MG63 (cell line): Measurements from ENCODE around the gene PDZD8. TPM values are rescaled to one million over a fixed set of nuclear protein-coding genes. Genes with fewer than 3 reads are reported as not detected.
"Not testable (repeated sequence)": the region's sequence is repeated elsewhere in the genome, so short reads cannot be mapped to it uniquely, and the experiment has no call there.

Source experiments
- DNase-seq: peaks from one replicate; pipeline ENCODE4 v3.0.0-alpha.2; 2020
- H3K27me3 ChIP-seq: fragments of 250-450 bp; sonication (Bioruptor Pico); 2 replicates; pipeline ENCODE4 v1.5.1; 2020; ENCODE audit warnings: mild to moderate bottlenecking, moderate library complexity
- H3K36me3 ChIP-seq: fragments of 250-450 bp; sonication (Bioruptor Pico); 2 replicates; pipeline ENCODE4 v1.5.1; 2020; ENCODE audit warnings: mild to moderate bottlenecking, moderate library complexity
- H3K4me3 ChIP-seq: fragments of 250-450 bp; sonication (Bioruptor Pico); 2 replicates; pipeline ENCODE4 v1.5.1; 2020; ENCODE audit warnings: mild to moderate bottlenecking, moderate library complexity
- H3K9me3 ChIP-seq: fragments of 250-450 bp; sonication (Bioruptor Pico); 2 replicates; pipeline ENCODE4 v1.5.1; 2020; ENCODE audit warnings: mild to moderate bottlenecking, moderate library complexity
- total RNA-seq: library from RNA; depleted of rRNA; stranded (reverse); fragments of >200 nt; shearing (Covaris generic); gene quantifications from 2 replicates; pipeline ENCODE4 v1.2.3, GENCODE V29; 2014; ENCODE audit warnings: low replicate concordance; rRNA removed

Gene PDZD8
- total RNA-seq, 1 experiment from 2014 or later: 21.9 TPM

- no peak overlapping the region for H3K4me3 ChIP-seq
- H3K27me3 ChIP-seq: peaks cover 13% of the 10 kb centered on the region
- no peak for DNase-seq
- H3K36me3 ChIP-seq: no peaks in the 10 kb centered on the region
- no peaks in the 10 kb centered on the region for H3K9me3 ChIP-seq
Measured at GRCh38 chr10:117239721-117240620, 135.3 kb downstream of the PDZD8 start.

GRCh38 chr10:117239051-117239450 is 136.2 kb downstream of the PDZD8 start:
- Histone ChIP-seq H3K4me3 (no peak overlapping the region), H3K9me3 (no peaks in the 10 kb centered on the region), H3K27me3 (peaks cover 13% of the 10 kb centered on the region), H3K36me3 (no peaks in the 10 kb centered on the region)
- DNase-seq: no peak

- H3K36me3 ChIP-seq: no peaks in the 10 kb centered on the region
- peaks cover 13% of the 10 kb centered on the region for H3K27me3 ChIP-seq
- DNase-seq: no peak
- no peaks in the 10 kb centered on the region for H3K9me3 ChIP-seq
- H3K4me3 ChIP-seq: no peak overlapping the region
Measured at GRCh38 chr10:117237401-117237991, 137.7 kb downstream of the PDZD8 start.

GRCh38 chr10:117230107-117230506 is 145.1 kb downstream of the PDZD8 start:
- H3K36me3 ChIP-seq, H3K4me3 ChIP-seq, DNase-seq, H3K9me3 ChIP-seq: not testable (repeated sequence)
- H3K27me3 ChIP-seq: peaks cover 14% of the 10 kb centered on the region

GRCh38 chr10:117228210-117228609 is 147.0 kb downstream of the PDZD8 start:
- Histone ChIP-seq H3K9me3 (no peaks in the 10 kb centered on the region), H3K4me3 (no peak overlapping the region), H3K27me3 (peaks cover 14% of the 10 kb centered on the region), H3K36me3 (no peaks in the 10 kb centered on the region)
- no peak for DNase-seq

Other genes starting within 250 kb of the PDZD8 start
- gene VAX1, start 237.2 kb downstream of the PDZD8 start, total RNA-seq: not detected in 2 replicates
- not detected in 2 replicates for gene KCNK18, start 178.0 kb downstream of the PDZD8 start, total RNA-seq
- gene SLC18A2, start 134.3 kb downstream of the PDZD8 start, total RNA-seq: not detected in 2 replicates
- 0.33 TPM in 1 of 2 replicates, not detected in the other for gene EMX2, start 167.3 kb upstream of the PDZD8 start, total RNA-seq